HUDEP-2 (cell line): Measurements from ENCODE around the gene TMC1.
"Not testable (repeated sequence)": the region's sequence is repeated elsewhere in the genome, so short reads cannot be mapped to it uniquely, and the experiment has no call there.

ENCODE experiments used
- DNase-seq, 76 experiments: peaks; one replicate each; lab custom pipeline; 2025; ENCODE audit not compliant: unreplicated experiment in 76 of 76; lab: John Stamatoyannopoulos, UW

TMC1 gene

DNA sequence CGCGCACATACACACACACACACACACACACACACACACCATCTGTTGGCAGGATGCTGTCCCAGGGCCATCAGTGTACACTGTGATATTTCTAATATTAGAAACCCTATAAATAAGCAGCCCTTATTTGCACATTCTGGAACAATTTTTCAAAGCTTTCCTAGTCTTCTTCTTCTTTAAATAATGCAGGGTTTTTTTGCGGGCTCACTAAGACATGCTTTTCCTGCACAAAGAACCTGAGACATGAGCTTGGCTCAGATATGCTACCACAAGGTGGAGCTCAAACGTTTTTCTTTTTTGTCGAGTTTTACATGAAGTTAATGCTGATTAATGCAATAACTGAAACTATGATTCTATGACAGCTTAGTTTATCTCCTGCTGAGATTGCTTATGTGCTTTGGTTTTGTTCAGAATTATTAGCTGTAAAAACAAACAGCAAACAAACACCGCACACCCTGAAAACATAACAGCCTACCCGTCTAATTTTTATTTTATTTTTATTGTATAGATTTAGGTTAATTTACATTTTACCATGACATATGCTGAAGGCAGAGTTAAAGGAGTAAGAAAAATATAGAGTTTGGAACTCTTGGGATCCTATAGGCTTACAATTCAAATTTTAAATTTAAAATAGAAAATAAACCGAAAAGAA, 335.7 kb downstream of the TMC1 start:
- DNase-seq: peak in 20 of 76 experiments; percentile 5 to 59 (median 26)

DNA sequence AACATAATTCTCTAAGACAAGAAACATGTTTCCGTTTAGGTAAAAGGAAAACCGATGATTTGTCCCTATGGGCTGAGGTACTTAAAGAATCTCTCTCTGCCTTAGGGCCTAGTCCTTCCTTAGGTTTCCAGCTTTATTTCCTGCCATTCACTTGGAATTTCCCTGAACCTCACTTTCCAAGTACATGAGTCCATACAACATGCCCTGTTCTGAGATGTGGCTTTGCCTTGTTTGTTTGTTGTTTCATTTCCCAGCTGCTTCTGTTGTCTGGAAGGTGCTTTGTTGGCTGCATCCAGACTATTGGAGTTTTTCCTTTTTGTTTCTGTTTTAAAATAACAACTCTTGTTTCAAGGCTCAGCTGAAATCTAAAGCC, 336.2 kb downstream of the TMC1 start:
- DNase-seq: no peak

DNA sequence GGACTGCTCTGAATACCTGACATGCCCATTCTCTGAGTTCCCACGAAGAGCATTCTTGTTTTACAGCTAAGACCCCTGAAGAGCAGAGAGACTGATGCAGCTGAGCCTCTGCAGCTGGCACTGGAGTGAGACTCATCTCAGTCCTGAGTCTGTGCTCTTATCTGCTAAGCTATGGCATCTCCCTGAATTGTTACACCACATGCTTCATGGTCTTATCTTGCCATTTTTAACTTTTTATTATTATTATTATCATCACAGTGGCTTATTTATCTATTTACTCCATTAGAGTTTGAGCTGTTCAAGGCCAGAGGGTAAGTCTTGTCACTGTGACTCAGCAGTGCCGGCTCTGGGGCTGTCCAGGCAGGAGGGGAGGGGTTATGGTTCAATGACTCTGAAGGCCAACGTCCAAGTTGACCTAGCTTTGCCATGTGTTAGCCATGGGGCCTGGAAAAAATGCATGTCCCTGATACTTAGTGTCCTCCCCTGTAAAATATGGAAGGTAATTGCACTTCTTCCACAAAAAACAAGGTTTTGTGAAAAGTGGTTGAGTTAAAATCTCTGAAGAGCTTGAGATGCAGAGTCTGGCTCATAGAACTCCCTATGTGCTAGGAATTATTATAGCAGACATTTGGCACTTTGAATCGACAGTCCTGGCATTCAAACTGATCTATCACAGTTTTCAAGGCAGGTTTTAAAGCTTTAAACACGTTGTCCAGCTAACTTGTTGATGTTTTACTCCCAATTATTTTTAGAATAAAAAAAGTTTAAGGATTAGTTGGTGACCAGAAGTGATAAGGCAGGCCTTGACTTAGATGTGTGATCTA, 336.9 kb downstream of the TMC1 start:
- DNase-seq: peak in 3 of 76 experiments; percentile 5 to 33 (median 28)

DNA sequence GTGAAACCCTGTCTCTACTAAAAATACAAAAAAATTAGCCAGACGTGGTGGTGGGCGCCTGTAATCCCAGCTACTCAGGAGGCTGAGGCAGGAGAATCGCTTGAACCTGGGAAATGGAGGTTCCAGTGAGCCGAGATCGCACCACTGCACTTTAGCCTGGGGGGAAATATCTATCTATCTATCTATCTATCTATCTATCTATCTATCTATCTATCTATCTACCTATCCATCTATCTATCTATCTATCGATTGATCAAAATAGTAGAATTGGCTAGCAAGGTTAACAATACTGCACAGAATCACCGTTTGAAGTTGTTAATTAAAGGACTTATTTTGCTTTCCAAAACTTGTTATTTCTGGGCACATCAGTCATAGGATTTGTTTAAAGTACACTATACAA, 341.4 kb downstream of the TMC1 start:
- not testable (repeated sequence) for DNase-seq

DNA sequence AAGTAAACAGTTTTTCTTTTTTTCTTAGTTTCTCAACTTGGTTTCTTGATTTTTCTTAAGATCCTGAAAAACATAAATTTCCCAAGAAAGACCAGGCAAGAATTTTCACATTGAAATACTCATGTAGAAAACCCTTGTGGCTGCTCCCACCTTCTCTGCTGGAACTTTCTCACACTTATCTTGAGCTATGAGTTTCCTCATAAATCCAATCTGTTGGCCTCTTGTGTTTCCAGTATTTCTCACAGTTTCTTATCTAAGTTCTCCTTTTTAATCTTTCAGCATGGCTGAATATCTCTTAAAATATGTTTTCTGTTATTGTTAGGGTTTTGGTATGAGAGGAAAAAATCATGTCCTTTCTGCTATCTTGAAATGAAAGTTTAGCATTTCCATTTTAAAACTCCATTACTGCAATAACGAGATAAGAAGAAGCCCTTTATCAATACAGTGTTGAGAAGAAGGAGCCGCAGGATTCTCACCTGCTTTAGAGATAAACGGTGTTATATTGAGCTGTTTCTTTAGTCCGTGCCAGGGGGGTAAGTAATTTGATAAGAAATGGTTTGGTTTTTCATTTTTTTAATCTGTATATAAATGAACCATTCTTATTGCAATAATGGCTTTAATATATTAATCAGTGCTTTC, 342.2 kb downstream of the TMC1 start:
- no peak for DNase-seq

DNA sequence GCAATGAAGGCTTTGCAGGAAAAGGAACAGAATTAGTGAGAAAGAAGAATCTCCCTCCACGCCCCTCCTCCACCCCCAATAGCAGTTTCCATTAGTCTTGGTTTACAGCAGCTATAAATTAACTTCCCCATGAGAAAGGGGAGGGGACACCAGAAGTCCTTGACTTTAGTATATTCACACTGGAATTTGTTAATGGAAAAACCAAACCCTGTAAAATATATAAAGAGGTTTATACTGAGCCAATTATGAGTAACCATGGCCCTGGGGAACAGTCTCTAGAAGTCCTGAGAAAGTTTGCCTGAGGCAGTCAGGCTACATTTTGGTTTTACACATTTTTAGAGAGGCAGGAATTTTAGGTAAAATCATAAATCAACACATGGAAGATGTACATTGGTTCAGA, 342.9 kb downstream of the TMC1 start:
- no peak for DNase-seq

DNA sequence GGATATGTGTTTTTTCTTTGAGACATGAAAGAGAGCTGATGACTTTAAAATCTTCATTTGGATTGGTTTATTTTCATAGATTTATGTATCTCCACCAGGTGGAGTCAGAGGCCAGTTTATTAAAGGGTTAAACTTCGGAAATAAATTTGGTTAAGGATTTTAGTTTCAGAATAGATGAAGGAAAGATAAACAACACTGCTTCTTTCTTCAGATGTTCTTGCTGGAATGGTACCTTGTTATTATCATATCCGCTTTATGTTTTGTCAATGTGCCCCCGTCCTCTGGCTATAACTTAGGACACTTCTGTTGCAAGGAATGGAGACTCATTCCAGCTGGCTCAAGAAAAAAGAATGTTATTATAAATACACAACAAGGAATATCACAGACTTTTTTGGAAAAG, 350.3 kb downstream of the TMC1 start:
- DNase-seq: peak in 4 of 76 experiments; percentile 6 to 15 (median 11)

DNA sequence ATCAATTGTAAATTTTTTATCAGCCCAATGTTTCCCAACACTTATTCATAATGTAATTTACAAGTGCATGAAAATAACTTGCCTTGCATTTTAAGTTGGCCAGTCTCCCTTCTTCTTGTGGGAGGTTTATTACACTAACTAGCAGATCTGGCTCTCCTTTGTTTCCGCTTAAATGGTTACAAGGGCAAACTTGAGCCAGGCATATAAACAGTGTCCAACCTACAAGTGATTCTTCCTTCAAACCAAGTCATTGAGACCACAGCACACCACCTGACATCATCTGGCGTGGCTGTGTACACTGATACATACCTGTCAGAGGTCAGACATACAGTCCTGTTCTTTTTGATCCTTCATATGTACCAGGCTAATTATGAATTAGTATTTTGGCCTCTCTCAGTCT, 351.3 kb downstream of the TMC1 start:
- DNase-seq: no peak

DNA sequence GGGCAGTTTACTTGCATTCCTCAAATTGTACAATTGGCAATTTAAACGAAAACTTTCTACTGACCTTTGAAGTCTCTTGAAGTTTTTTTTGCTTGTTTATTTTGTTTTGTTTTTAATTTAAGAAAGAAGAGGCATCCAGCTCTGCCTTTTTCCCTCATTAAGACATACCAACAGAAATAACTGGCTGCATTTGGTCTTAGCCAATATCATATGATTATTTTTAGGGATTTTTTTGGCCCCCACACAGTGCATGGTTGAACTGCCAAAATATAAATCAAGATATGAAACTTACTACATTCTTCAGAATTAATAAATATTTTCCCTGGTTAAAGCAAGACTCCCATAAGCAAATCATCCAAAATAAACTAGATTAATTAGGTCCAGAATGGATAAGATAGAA, 352.0 kb downstream of the TMC1 start:
- no peak for DNase-seq

DNA sequence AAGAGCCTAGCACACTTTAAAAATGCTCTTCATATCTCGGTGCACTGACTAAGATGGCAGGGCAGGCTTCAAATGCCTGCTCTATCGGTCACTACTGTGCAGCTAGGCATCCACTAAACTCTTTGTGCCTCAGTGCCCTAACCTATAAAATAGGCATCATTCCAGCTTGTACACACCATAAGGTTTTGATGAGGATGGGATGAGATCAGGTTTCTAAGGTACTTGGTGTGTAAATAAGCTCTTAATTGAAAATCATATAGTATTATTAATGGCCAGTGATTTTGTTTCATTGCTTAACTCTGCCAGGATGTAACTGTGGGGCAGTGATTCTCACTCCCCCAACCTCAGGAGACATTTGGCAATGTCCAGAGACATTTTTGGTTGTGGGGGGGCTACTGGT, 352.9 kb downstream of the TMC1 start:
- no peak for DNase-seq

DNA sequence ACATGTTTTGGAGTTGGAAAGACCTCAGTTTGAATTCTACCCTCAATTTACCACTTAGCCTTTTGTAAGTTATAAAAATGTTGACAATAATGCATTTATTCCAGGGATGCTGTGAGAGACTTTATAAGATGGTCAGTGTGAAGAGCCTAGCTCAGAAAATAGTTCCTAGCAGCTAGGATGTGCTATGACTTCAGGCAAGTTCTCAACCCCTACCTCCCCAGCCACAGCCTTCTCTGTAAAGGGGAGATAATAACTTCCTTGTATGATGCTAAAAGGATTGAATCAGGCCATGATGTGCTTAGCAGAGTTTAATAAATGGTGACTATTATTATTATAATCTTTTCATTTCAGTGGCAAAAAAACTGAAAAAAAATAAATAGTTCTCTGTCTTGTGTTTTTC, 353.8 kb downstream of the TMC1 start:
- no peak for DNase-seq

DNA sequence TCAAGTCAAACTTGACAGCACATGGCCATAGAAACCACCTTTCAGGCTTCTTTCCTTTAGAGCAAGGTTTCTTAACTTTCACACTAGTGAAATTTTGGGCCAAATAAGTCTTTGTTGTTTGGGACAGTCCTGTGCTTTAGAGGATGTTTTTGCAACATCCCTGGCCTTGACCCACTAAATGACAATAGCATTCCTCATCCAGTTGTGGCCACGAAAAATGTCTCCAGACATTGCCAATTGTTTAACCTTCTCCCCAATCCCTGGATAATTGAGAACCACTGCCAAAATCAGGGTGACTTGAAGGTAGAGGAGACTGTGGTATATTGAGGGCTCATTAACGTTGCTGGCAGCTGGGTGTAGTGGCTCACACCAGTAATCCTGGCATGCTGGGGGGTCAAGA, 359.4 kb downstream of the TMC1 start:
- DNase-seq: no peak

DNA sequence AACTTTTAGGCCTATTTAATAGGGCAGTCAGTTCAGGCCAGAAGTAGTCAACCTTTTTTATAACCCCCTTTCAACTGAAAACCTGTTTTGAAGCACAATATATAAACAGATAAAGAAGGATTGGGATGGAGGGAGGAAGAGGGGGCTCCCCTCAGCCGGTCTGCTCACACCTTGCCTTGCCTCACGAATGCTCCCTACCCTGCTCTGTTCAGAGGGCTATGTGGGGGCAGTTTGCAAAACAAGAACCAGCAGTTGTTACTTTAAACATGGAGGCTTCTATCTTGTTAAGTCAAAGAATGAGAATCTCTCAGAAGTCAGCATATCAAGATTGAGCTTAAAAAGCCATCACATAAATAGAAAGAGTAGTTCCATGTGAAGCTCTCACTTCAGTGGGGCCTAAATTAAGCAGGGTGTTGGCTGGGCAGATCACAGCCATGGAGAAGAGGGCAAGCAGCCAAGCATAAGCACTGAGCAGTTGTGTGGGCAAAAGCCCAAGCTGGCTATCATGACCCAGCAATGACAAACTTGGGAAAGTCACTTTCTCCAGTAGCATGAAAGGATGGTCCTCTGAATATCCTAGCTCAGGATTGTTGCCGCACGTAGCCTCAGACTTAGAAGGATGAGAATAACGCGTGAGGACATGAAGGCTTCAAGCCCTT, 360.8 kb downstream of the TMC1 start:
- peak in 49 of 76 experiments; percentile 2 to 64 (median 28) for DNase-seq

DNA sequence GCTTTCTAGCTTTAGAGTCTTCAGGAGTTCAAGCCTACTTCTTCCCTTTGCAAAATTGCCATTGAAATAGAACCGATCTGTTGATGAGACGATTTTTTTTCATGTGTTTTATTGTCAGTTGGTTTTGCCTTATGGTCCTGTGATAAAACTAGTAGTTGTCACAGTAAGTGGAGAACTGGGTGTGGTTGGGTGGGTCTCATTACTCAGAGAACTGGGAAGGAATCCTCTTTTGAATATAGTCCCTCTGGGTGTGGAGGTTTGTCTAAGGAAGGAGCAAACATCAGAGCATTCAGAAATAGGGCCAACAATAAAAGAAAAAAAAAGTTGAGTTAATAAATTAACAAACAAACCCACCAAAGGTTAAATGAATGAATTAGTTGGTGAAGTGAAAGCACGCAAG, 362.5 kb downstream of the TMC1 start:
- no peak for DNase-seq

DNA sequence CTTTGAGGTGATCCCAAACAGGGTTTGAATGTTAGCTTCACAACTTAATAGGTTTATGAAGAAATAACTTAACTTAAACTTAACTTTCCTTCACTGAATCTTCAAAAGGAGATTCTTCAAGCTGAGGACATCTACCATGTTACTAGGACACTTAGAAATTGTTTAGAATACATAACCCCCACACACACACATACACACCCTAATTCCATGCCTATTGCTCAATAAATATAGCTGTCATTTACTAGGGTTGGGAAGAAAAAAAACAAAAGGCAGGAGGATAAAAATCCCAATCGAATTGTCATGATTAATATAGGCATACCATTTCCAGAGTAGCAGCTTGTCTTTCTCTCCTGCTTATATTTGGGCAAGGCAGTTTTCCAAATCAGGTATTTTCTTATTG, 363.1 kb downstream of the TMC1 start:
- no peak for DNase-seq
